Measurements from ENCODE around the gene MAZ.

The MAZ gene

GRCh38 chr16:29843931-29844330 is 37.6 kb downstream of the MAZ start:
- no peak overlapping the region for H3K4me3 ChIP-seq
- no peak for DNase-seq (ENCODE audit: low spot score)
- H3K27ac ChIP-seq, result no peak overlapping the region
- TF ChIP-seq CTCF (IDR thresholded peaks at IDR 0.05), result no peak

DNA sequence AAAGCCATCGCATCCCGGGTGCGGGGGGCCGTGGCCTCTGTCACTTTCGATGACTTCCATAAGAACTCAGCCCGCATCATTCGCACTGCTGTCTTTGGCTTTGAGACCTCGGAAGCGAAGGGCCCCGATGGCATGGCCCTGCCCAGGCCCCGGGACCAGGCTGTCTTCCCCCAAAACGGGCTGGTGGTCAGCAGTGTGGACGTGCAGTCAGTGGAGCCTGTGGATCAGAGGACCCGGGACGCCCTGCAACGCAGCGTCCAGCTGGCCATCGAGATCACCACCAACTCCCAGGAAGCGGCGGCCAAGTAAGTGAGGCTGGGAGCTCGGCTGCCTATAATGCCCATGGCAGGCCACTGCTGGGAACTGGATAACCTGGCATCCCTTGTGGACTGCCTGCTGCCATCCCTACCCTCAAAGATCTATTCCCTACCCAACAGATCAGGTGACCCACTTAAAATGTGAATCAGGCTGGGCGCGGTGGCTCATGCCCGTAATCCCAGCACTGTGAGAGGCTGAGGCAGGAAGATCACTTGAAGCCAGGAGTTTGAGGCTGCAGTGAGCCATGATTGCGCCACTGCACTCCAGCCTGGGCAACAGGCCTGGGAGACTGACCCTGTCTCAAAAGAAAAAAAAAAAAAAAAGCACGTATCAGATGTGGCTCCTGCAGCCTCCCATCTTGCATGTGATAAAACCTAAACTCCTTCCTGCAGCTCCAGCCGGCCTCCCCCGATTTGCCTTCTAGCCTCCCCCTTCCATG is 38.4 kb downstream of the MAZ start:
- Histone ChIP-seq H3K27ac (peak overlapping the region in 1 of 2 donors; percentile 64), H3K4me3 (no peak overlapping the region)
- TF ChIP-seq CTCF (IDR thresholded peaks at IDR 0.05), result no peak
- DNase-seq (ENCODE audit: low spot score), result no peak

- DNase-seq (ENCODE audit: low spot score), result no peak
- H3K4me3 ChIP-seq, result no peak overlapping the region
- no peak for TF ChIP-seq CTCF (IDR thresholded peaks at IDR 0.05)
- H3K27ac ChIP-seq, result no peak overlapping the region
Measured at GRCh38 chr16:29845656-29846055, 39.3 kb downstream of the MAZ start.

DNA sequence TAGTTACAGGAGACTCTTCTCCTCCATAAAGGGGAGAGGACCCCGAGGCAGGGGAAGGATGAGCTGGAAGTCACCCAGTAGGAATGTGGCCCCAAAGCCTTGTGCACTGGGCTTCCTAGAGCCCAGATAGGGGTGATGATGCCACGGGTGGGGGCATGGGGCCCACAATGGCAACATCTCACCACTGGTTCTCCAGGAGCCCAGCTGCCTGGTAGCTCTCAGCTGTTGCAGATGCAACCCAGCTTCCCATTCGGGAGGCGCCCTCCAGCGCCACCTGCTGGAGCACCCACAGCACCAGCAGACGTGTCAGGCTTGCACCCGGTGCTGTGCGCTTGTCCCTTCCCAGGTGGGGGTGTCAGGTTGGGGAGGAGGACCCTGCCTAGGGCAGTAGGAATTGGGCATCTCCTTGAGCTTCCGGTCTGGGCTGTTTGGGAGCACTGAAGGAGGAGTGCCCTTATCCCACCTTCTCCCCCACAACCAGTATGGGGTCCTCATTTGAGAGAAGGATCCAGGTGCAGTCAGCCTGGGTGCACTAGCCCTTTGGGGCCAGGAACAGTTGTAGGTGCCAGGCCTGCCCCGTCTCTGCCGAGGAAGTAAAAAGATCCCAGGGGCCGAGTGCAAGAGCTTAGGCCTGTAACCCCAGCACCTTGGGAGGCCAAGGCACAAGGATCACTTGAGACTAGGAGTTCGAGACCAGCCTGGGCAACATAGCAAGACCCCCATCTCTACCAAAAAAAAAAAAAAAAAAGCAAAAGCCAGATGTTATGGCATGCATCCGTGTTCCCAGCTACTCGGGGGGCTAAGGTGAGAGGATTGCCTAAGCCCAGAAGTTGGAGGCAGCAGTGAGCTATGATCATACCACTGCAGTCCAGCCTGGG is 42.3 kb downstream of the MAZ start:
- DNase-seq (ENCODE audit: low spot score), result no peak
- no peak overlapping the region for H3K4me3 ChIP-seq
- TF ChIP-seq CTCF (IDR thresholded peaks at IDR 0.05), result peak; percentile 84
- peak overlapping the region in 1 of 2 donors; percentile 32 for H3K27ac ChIP-seq

- peak overlapping the region in 1 of 2 donors; percentile 32 for H3K27ac ChIP-seq
- H3K4me3 ChIP-seq, result no peak overlapping the region
- no peak for DNase-seq (ENCODE audit: low spot score)
- no peak for TF ChIP-seq CTCF (IDR thresholded peaks at IDR 0.05)
Measured at GRCh38 chr16:29849505-29849904, 43.2 kb downstream of the MAZ start.

- DNase-seq (ENCODE audit: low spot score), result no peak
- H3K27ac ChIP-seq, result no peak overlapping the region
- H3K4me3 ChIP-seq, result no peak overlapping the region
- TF ChIP-seq CTCF (IDR thresholded peaks at IDR 0.05), result no peak
Measured at GRCh38 chr16:29850998-29851397, 44.7 kb downstream of the MAZ start.
